HG02973 (cell line): ENCODE data around the gene ST8SIA6.
"Not testable (repeated sequence)": the region's sequence is repeated elsewhere in the genome, so short reads cannot be mapped to it uniquely, and the experiment has no call there.

Source experiments
- ATAC-seq: cut with Tn5 transposase; IDR thresholded peaks from one replicate; pipeline ENCODE4 v1.9.1; 2021; ENCODE audit warnings: moderate library complexity; ENCODE audit not compliant: unreplicated experiment

Gene ST8SIA6

GRCh38 chr10:17460756-17461155 lies 6.4 kb upstream of the ST8SIA6 start:
- ATAC-seq, result no peak

GRCh38 chr10:17457083-17457482 lies 2.7 kb upstream of the ST8SIA6 start:
- ATAC-seq, result no peak

- ATAC-seq, result no peak
Observed at GRCh38 chr10:17456032-17456548, 1.7 kb upstream of the ST8SIA6 start.

- ATAC-seq, result no peak
Observed at GRCh38 chr10:17455015-17455520, 673 bp upstream of the ST8SIA6 start.

GRCh38 chr10:17453373-17454091 lies 863 bp downstream of the ST8SIA6 start:
- no peak for ATAC-seq

- ATAC-seq, result no peak
Observed at GRCh38 chr10:17453035-17453372, 1.4 kb downstream of the ST8SIA6 start.

- no peak for ATAC-seq
Observed at GRCh38 chr10:17452060-17452841, 2.1 kb downstream of the ST8SIA6 start.

- ATAC-seq, result no peak
Observed at GRCh38 chr10:17450024-17450423, 4.4 kb downstream of the ST8SIA6 start.

GRCh38 chr10:17445400-17445998 lies 8.9 kb downstream of the ST8SIA6 start:
- no peak for ATAC-seq

- ATAC-seq, result no peak
Observed at GRCh38 chr10:17444388-17444714, 10.0 kb downstream of the ST8SIA6 start.

GRCh38 chr10:17443707-17444387 lies 10.5 kb downstream of the ST8SIA6 start:
- ATAC-seq, result peak; percentile 99

GRCh38 chr10:17438583-17438982 lies 15.8 kb downstream of the ST8SIA6 start:
- ATAC-seq, result no peak

GRCh38 chr10:17436578-17436977 lies 17.8 kb downstream of the ST8SIA6 start:
- ATAC-seq, result not testable (repeated sequence)

GRCh38 chr10:17435953-17436352 lies 18.4 kb downstream of the ST8SIA6 start:
- ATAC-seq, result no peak

- ATAC-seq, result no peak
Observed at GRCh38 chr10:17435187-17435586, 19.2 kb downstream of the ST8SIA6 start.

- ATAC-seq, result no peak
Observed at GRCh38 chr10:17432723-17433122, 21.7 kb downstream of the ST8SIA6 start.

- ATAC-seq, result no peak
Observed at GRCh38 chr10:17431871-17432311, 22.5 kb downstream of the ST8SIA6 start.

GRCh38 chr10:17430647-17431355 lies 23.6 kb downstream of the ST8SIA6 start:
- no peak for ATAC-seq

GRCh38 chr10:17429490-17429889 lies 24.9 kb downstream of the ST8SIA6 start:
- no peak for ATAC-seq

GRCh38 chr10:17428351-17429097 lies 25.9 kb downstream of the ST8SIA6 start:
- ATAC-seq, result peak; percentile 49
